Heart left ventricle (tissue), 16 donors: ENCODE data around the gene FAM83B. TPM values are rescaled to one million over a fixed set of nuclear protein-coding genes. Genes with fewer than 3 reads are reported as not detected.

Experiments
- ATAC-seq, 4 donors: fragments of 200-7000 bp; cut with Tn5 transposase; one replicate each; pipeline ENCODE4 v1.9.1; 2020 to 2022; ENCODE audit warnings: moderate library complexity in 4 of 4, mild to moderate bottlenecking in 3 of 4, moderate number of reproducible peaks in 1 of 4
- DNase-seq, 5 donors: peaks; one replicate each; pipeline ENCODE4 v3.0.0-alpha.2; 2020
- H3K27ac ChIP-seq, 12 donors: fragments of 200-600 bp; sonication (generic) in 4 of 12; one replicate each; pipeline versions ENCODE4 v1.5.0 to v1.8.0; 2016 to 2022; ENCODE audit warnings: mild to moderate bottlenecking in 2 of 12
- H3K27me3 ChIP-seq, 9 donors: fragments of 200-600 bp; sonication (generic) in 2 of 9; one replicate each; pipeline versions ENCODE4 v1.5.1 to v1.8.0; 2016 to 2022; ENCODE audit warnings: mild to moderate bottlenecking in 3 of 9
- H3K36me3 ChIP-seq, 9 donors: fragments of 200-600 bp; sonication (generic) in 2 of 9; one replicate each; pipeline versions ENCODE4 v1.5.0 to v1.8.0; 2018 to 2022; ENCODE audit warnings: mild to moderate bottlenecking in 2 of 9
- H3K4me1 ChIP-seq, 12 donors: fragments of 200-600 bp; sonication (generic) in 4 of 12; one replicate each; pipeline versions ENCODE4 v1.5.0 to v1.8.0; 2016 to 2022; ENCODE audit warnings: mild to moderate bottlenecking in 3 of 12
- H3K4me3 ChIP-seq, 12 donors: fragments of 200-600 bp; sonication (generic) in 4 of 12; one replicate each; pipeline versions ENCODE4 v1.5.0 to v1.8.0; 2017 to 2022; ENCODE audit warnings: mild to moderate bottlenecking in 9 of 12, moderate library complexity in 4 of 12
- H3K9me3 ChIP-seq, 12 donors: fragments of 200-600 bp; sonication (generic) in 4 of 12; one replicate each; pipeline versions ENCODE4 v1.5.0 to v1.8.0; 2016 to 2022; ENCODE audit warnings: mild to moderate bottlenecking in 1 of 12
- CTCF ChIP-seq, 12 donors: fragments of 200-600 bp; sonication (generic) in 4 of 12; IDR thresholded peaks; one replicate each; pipeline versions ENCODE4 v1.5.0 to v1.8.0; 2018 to 2022; ENCODE audit warnings: antibody characterized with exemption in 12 of 12, mild to moderate bottlenecking in 5 of 12
- POLR2A ChIP-seq, 2 donors: fragments of 450-650 bp; IDR thresholded peaks; one replicate each; pipeline ENCODE4 v1.6.1; 2017; ENCODE audit warnings: antibody characterized with exemption in 2 of 2, mild to moderate bottlenecking in 2 of 2, moderate library complexity in 2 of 2
- WGBS, 4 donors: extraction: QIAGEN DNeasy Blood & Tissue Kit in 2 of 4; methylation state at CpG; one replicate each; pipeline versions ENCODE4 v1.1.5 to v1.1.7; 2013 to 2018; 5-methylcytosine and 5-hydroxymethylcytosine counted together
- intact Hi-C, 10 donors: fragments of 100-400 bp; cut with DNase I; formaldehyde crosslinking; loops; one replicate each; pipeline versions ENCODE4 v1.11.1 to v1.14.2; 2022
- polyA plus RNA-seq, 2 donors: library from polyadenylated mRNA; stranded (reverse); fragments of 200-250 nt; gene quantifications; one replicate each; pipeline ENCODE4 v1.2.3, GENCODE V29; 2013
- total RNA-seq, 9 donors: library from RNA; depleted of rRNA in 2 of 9; stranded (reverse); fragments of >200 nt in 2 of 9; fragmentation: NEBNext Ultra II Directional in 3 of 9; extraction: Animal tissue kit (Norgen Biotek cat#: 25700) in 3 of 9; gene quantifications; one replicate each; pipeline versions ENCODE4 v1.1.0 to v1.2.4, GENCODE V29; 2016 to 2023
- donor health status: ischemic (EF 13 %, LVEDD 7.1; RV severe dilation, severe dysfunction).
- donor health status: healthy with polysubstance abuse.
- donor health status: DM: no; HTN: yes; CAD: no.
- donor health status: DM: no; HTN: no; CAD: no.
- donor health status: ischemic (EF 25% LVEDD 6.9; RV normal size, moderate dysfunction).
- donor health status: ischemic (EF 25% LVEDD 5.7; RV mildly dilated, moderate dysfunction).
- donor health status: healthy.
- donor health status: DM: yes; HTN: yes; CAD: no.
- donor health status: ischemic (EF 35%, LVEDD 5.7; RV mildly dilated, moderate dysfunction).
- donor health status: nonischemic (EF 11% LVEDD 7.7; RV severe dilation, severe dysfunction).
- donor health status: DM: yes; HTN: yes; CAD: no.
- donor health status: PGD.
- donor health status: ischemic (EF 29% LVEDD 5.4; RV normal size, mild dysfunction).
- donor health status: nonischemic (EF 23%, LVEDD 6.1; RV moderate dilation, normal function).

Gene FAM83B
- total and polyA plus RNA-seq, 11 donors, result 0.03 to 1.1 (median 0.29) TPM; not detected in 1

GRCh38 chr6:54801669-54802068, 44.9 kb upstream of the FAM83B start:
- 88 to 100% (median 94%) methylated on average over 1 of the region's 1 CpG for WGBS, 4 donors
- no peak overlapping the region for H3K4me3 ChIP-seq
- ATAC-seq, result no peak

GRCh38 chr6:54802775-54803634, 43.6 kb upstream of the FAM83B start:
- Histone ChIP-seq H3K27ac (no peak overlapping the region), H3K9me3 (no peaks in the 10 kb centered on the region), H3K4me3 (no peak overlapping the region), H3K4me1 (no peaks in the 10 kb centered on the region), H3K27me3 (no peaks in the 10 kb centered on the region), H3K36me3 (no peaks in the 10 kb centered on the region)
- DNase-seq (no peak), ATAC-seq (peak in 1 of 4 donors; percentile 63)
- intact Hi-C loops, result loop anchor here in 1 of 10 donors (10.0 kb wide), 1 partner anchor 1252 kb away; no protein-coding TSS in a partner anchor
- WGBS, 4 donors, result 36 to 44% (median 39%) methylated on average over 5 of the region's 5 CpGs
- TF ChIP-seq CTCF (IDR thresholded peaks at IDR 0.05) (no peak), POLR2A (IDR thresholded peaks at IDR 0.05) (no peak)

More at GRCh38 chr6:54801669-54802068, 44.9 kb upstream of the FAM83B start:
- Histone ChIP-seq H3K27me3 (no peaks in the 10 kb centered on the region), H3K9me3 (no peaks in the 10 kb centered on the region), H3K27ac (no peak overlapping the region), H3K36me3 (no peaks in the 10 kb centered on the region), H3K4me1 (no peaks in the 10 kb centered on the region)
- intact Hi-C loops, result loop anchor here in 1 of 10 donors (10.0 kb wide), 1 partner anchor 1253 kb away; no protein-coding TSS in a partner anchor
- no peak for TF ChIP-seq POLR2A (IDR thresholded peaks at IDR 0.05)
- no peak for TF ChIP-seq CTCF (IDR thresholded peaks at IDR 0.05)
- DNase-seq, result no peak

GRCh38 chr6:54805077-54805476, 41.5 kb upstream of the FAM83B start:
- no peak for TF ChIP-seq CTCF (IDR thresholded peaks at IDR 0.05)
- no peak for TF ChIP-seq POLR2A (IDR thresholded peaks at IDR 0.05)
- ATAC-seq (no peak), DNase-seq (no peak)
- H3K4me1 ChIP-seq, result no peaks in the 10 kb centered on the region
- WGBS, 4 donors, result 20 to 50% (median 37%) methylated on average over 1 of the region's 1 CpG
- H3K27ac ChIP-seq, result no peak overlapping the region
- no peaks in the 10 kb centered on the region for H3K27me3 ChIP-seq
- no peaks in the 10 kb centered on the region for H3K36me3 ChIP-seq
- H3K9me3 ChIP-seq, result no peaks in the 10 kb centered on the region
- H3K4me3 ChIP-seq, result no peak overlapping the region
- intact Hi-C loops, result loop anchor here in 1 of 10 donors (10.0 kb wide), 1 partner anchor 1250 kb away; no protein-coding TSS in a partner anchor

- Histone ChIP-seq H3K9me3 (peaks cover 0 to 11% (median 0%) of the 10 kb centered on the region in 12 donors), H3K4me1 (no peaks in the 10 kb centered on the region), H3K36me3 (no peaks in the 10 kb centered on the region), H3K27me3 (no peaks in the 10 kb centered on the region), H3K27ac (no peak overlapping the region), H3K4me3 (no peak overlapping the region)
- ATAC-seq, result no peak
- intact Hi-C loops, result no loop called here
- DNase-seq, result no peak
- TF ChIP-seq CTCF (IDR thresholded peaks at IDR 0.05), result no peak
- no peak for TF ChIP-seq POLR2A (IDR thresholded peaks at IDR 0.05)
These were observed 36.4 kb upstream of the FAM83B start for GRCh38 chr6:54810147-54810546.
